HG03520 (cell line): ENCODE data around the gene MFSD8.
"Not testable (repeated sequence)": the region's sequence is repeated elsewhere in the genome, so short reads cannot be mapped to it uniquely, and the experiment has no call there.

Experiments used
- ATAC-seq: cut with Tn5 transposase; IDR thresholded peaks from one replicate; pipeline ENCODE4 v1.9.1; 2021; ENCODE audit warnings: mild to moderate bottlenecking, moderate library complexity; ENCODE audit not compliant: unreplicated experiment

MFSD8 gene

GRCh38 chr4:127965062-127965802 is at the start of gene MFSD8, which contains the start of gene ABHD18:
Gene MFSD8 (minus strand): TSS chr4:127965173. CDS start chr4:127965133, 40 bp downstream.
Gene ABHD18 (plus strand): TSS chr4:127965406. CDS start chr4:127982956, 17,550 bp downstream.
- peak; percentile 93 for ATAC-seq

DNA sequence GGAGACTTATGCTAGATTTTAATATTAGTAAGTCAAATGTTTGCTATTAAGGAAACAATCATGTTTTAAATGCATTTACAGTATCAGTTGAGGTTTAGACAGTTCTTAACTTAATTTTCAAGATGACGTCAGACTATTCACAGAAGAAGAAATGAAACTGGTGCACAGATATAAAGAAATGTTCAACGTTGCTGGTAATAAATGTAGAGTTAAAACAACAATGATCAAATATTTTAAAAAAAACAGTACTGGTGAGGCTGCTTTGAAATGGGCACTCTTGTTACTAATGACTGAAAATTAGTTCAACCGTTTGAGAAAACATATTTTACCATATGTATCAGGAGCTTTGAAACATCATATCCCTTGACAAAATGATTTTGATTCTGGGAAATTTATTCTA is 44.5 kb upstream of the MFSD8 start:
- no peak for ATAC-seq

- no peak for ATAC-seq
Observed at GRCh38 chr4:128006592-128006991, 41.6 kb upstream of the MFSD8 start.

DNA sequence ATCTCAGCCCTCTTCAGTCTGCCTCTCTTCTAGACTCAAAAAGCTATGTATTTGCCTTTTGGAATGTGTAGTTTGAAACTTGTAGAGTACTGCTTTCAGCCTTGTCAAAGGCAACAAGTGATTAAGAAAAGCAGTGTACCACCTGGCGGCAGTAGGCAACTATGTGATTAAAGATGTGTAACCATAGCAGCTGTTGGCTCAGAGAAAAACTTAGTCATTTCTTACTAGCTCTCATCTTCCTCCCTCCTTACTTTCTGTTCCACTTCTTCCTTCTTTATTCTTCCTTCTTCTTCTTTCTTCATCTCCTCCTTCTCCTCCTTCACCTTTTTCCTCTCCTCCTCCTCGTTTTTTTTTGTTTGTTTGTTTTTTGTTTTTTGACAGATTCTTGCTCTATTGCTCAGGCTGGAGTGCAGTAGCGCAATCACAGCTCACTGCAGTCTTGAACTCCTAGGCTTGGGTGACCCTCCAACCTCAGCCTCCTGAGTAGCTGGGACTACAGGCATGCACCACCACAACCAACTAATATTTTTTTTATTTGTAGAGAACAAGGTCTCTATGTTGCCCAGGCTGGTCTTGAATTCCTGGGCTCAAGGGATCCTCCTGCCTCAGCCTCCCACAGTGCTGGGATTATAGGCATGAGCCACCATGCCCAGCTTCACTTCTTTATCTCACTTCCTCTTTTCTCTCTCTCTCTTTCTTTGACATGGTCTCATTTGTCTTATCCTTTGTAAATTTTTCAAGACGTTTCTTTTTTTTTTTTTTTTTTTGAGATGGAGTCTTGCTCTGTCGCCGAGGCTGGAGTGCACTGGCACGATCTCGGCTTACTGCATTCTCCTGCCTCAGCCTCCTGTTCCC is 32.8 kb upstream of the MFSD8 start:
- peak; percentile 98 for ATAC-seq

GRCh38 chr4:127996521-127996920 is 31.5 kb upstream of the MFSD8 start:
- not testable (repeated sequence) for ATAC-seq

DNA sequence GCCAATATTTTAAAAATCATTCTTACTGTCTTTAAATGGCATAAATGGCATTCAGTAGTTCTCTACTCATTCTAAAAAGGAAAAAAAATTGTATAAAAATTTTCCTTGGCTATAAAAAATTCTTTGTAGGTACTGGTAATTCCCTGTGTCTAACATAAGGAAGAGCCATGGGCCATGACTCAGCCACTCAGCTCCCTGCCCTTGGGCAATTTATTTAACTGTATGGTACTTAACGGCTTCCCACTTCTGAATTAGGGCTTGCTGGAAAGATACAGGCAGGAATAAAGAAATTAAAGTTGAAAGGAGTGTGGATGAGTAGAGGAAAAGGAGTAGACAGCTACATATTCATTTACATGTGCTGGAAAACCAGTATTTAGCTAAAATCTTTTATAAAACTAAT is 30.8 kb upstream of the MFSD8 start:
- no peak for ATAC-seq

GRCh38 chr4:127993151-127993550 is 28.2 kb upstream of the MFSD8 start:
- no peak for ATAC-seq

- no peak for ATAC-seq
Observed at GRCh38 chr4:127988638-127989037, 23.7 kb upstream of the MFSD8 start.

DNA sequence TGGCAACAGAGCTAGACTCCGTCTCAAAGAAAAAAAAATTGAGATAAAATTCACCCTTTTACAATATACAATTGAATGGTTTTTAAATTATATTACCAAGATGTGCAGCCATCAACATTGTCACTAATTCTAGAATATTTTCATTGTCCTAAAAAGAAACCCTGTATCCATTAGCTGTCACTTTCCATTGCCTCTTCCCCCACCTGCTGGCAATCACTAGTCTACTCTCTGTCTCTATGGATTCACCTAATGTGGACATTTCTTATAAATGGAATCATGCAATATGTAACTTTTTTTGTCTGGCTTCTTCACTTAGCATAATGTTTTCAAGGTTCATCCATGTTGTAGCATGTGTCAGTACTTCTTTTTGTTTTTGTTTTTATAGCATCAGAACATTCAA is 21.0 kb upstream of the MFSD8 start:
- no peak for ATAC-seq

DNA sequence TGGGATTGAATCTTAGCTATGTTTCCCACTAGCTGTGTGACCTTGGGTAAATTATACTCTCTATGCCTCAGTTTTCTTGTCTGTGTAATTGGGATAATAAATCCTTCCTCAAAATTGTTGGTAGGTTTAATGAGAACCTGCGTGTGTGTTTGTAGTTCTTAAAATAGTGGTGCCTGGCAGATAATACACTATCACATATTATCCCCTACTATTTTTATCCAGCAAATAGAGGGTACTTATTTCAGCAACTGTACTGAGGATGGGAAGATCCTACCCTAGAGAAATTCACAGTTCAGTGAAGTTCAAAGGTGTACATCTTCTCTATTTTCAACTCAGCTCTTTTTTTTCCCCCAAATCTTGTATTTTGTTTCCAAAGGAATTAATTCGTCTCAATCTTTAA is 17.5 kb upstream of the MFSD8 start:
- ATAC-seq: no peak

GRCh38 chr4:127978930-127979329 is 14.0 kb upstream of the MFSD8 start:
- no peak for ATAC-seq

DNA sequence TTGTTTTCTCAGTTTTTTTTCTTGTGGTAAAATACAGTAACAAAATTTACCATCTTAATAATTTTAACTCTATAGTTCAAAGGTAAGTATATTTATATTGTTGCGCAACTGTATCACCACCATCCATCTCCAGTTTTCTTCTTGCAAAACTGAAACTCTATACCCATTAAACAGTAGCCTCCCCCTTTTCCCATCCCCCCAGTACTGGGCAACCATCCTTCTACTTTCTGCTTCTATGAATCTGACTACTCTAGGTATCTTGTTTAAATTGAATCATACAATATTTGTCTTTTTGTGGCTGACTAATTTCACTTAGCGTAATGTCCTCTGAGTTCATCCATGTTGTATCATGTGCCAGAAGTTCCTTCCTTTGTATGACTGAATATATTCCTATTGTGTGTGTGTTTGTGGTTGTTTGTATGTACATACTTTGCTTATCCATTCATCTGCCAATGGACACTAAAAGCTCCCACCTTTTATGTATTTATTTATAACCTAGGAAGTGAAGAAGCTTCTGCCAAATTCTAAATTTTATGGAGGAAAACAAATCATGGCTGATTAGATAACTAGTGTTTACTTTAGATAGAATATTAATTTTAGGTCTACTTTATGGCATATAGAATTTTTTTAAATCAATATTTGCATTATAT is 10.3 kb upstream of the MFSD8 start:
- no peak for ATAC-seq

DNA sequence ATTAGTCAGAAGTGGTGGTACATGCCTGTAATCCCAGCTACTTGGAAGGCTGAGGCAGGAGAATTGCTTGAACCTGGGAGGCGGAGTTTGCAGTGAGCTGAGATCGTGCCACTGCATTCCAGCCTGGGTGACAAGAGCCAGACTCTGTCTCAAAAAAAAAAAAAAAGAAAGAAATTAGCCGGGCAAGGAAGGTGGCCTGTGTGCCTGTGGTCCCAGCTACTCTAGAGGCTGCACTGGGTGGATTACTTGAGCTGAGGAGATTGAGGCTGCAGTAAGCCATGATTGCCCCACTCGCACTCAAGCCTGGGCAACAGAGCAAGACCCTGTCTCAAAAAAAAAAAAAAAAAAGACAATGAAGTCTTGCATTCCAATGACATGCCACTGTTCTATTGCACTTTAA is 6.0 kb upstream of the MFSD8 start:
- ATAC-seq: not testable (repeated sequence)

DNA sequence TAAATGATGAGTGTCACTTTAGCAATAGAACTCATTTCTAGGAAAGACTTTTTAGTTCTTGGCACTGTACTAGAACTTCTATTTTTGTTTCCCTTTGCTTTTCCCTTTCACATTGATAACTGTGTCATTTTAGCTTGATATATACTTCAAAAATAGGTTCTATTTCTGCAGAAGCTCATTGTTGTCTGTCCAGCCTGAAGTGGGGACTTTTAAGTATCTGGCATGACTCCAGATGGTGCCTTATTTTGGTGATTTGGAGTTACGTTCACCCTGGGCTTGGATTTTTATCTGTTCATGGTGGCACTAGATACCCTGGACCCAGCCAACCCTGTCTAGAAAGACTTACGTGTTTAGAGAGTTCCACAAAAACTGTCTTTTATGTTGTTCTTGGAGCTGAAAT is 3.6 kb upstream of the MFSD8 start:
- no peak for ATAC-seq

GRCh38 chr4:127967141-127967775 is 2.3 kb upstream of the MFSD8 start:
- ATAC-seq: no peak

- ATAC-seq: peak; percentile 38
Observed at GRCh38 chr4:127965803-127966175, 816 bp upstream of the MFSD8 start.

GRCh38 chr4:127964426-127965061 is 429 bp downstream of the MFSD8 start:
- peak; percentile 13 for ATAC-seq

- ATAC-seq: not testable (repeated sequence)
Observed at GRCh38 chr4:127963633-127964398, 1.2 kb downstream of the MFSD8 start.

- ATAC-seq: no peak
Observed at GRCh38 chr4:127959794-127960193, 5.2 kb downstream of the MFSD8 start.

- no peak for ATAC-seq
Observed at GRCh38 chr4:127957105-127957504, 7.9 kb downstream of the MFSD8 start.
